ENCODE results near the gene RNF7.

The RNF7 gene

GRCh38 chr3:141722648-141723047 is 15.4 kb upstream of the RNF7 start:
- no peak for TF ChIP-seq CTCF (IDR thresholded peaks at IDR 0.05; ENCODE audit: insufficient read depth, low read depth, low read length, missing control alignments)
- H3K4me3 ChIP-seq (ENCODE audit: low read length) = no peak overlapping the region

GRCh38 chr3:141723255-141723654 is 14.8 kb upstream of the RNF7 start:
- no peak for DNase-seq (ENCODE audit: low read depth)
- TF ChIP-seq CTCF (IDR thresholded peaks at IDR 0.05; ENCODE audit: insufficient read depth, low read depth, low read length, missing control alignments) = no peak
- H3K4me3 ChIP-seq (ENCODE audit: low read length) = no peak overlapping the region

More at GRCh38 chr3:141722648-141723047, 15.4 kb upstream of the RNF7 start:
- no peak for DNase-seq (ENCODE audit: low read depth)

- H3K4me3 ChIP-seq (ENCODE audit: low read length) = no peak overlapping the region
- no peak for TF ChIP-seq CTCF (IDR thresholded peaks at IDR 0.05; ENCODE audit: insufficient read depth, low read depth, low read length, missing control alignments)
- DNase-seq (ENCODE audit: low read depth) = no peak
These were observed 13.9 kb upstream of the RNF7 start for GRCh38 chr3:141724186-141724585.

- DNase-seq (ENCODE audit: low read depth) = no peak
- H3K4me3 ChIP-seq (ENCODE audit: low read length) = no peak overlapping the region
- TF ChIP-seq CTCF (IDR thresholded peaks at IDR 0.05; ENCODE audit: insufficient read depth, low read depth, low read length, missing control alignments) = no peak
These were observed 13.1 kb upstream of the RNF7 start for GRCh38 chr3:141725036-141725435.

- TF ChIP-seq CTCF (IDR thresholded peaks at IDR 0.05; ENCODE audit: insufficient read depth, low read depth, low read length, missing control alignments) = no peak
- no peak overlapping the region for H3K4me3 ChIP-seq (ENCODE audit: low read length)
- DNase-seq (ENCODE audit: low read depth) = no peak
These were observed 11.6 kb upstream of the RNF7 start for GRCh38 chr3:141726483-141726882.

- no peak for TF ChIP-seq CTCF (IDR thresholded peaks at IDR 0.05; ENCODE audit: insufficient read depth, low read depth, low read length, missing control alignments)
- no peak overlapping the region for H3K4me3 ChIP-seq (ENCODE audit: low read length)
- no peak for DNase-seq (ENCODE audit: low read depth)
These were observed 9.7 kb upstream of the RNF7 start for GRCh38 chr3:141728355-141728892.

GRCh38 chr3:141729240-141729639 is 8.9 kb upstream of the RNF7 start:
- peak; percentile 13 for TF ChIP-seq CTCF (IDR thresholded peaks at IDR 0.05; ENCODE audit: insufficient read depth, low read depth, low read length, missing control alignments)
- H3K4me3 ChIP-seq (ENCODE audit: low read length) = no peak overlapping the region
- DNase-seq (ENCODE audit: low read depth) = no peak

Measured in epithelial cell of esophagus (primary cell).